SK-N-SH (cell line): ENCODE data around the gene CCDC50.

Source experiments
- CHD2 ChIP-seq: fragments of 150-350 bp; IDR thresholded peaks from 2 replicates; pipeline ENCODE4 v1.6.1; 2018; ENCODE audit warnings: low read length; ENCODE audit not compliant: partially characterized antibody
- CTCF ChIP-seq: fragments of 200-600 bp; sonication (generic); IDR thresholded peaks from 2 replicates; pipeline ENCODE4 v1.6.1; 2017; ENCODE audit warnings: antibody characterized with exemption, mild to moderate bottlenecking, moderate library complexity
- EP300 ChIP-seq, 2 experiments: IDR thresholded peaks; 2 replicates each; pipeline versions ENCODE4 v1.4.0 to v1.6.1; 2012; ENCODE audit warnings: borderline replicate concordance in 1 of 2, low read depth in 1 of 2, low read length in 1 of 2
- FOXJ3 ChIP-seq: sonication (generic); formaldehyde crosslinking; IDR thresholded peaks from 2 replicates; pipeline ENCODE4 v1.5.1; 2020; ENCODE audit warnings: mild to moderate bottlenecking, missing genetic modification reagents
- IRF3 ChIP-seq: fragments of 150-350 bp; IDR thresholded peaks from 2 replicates; pipeline ENCODE4 v1.6.1; 2016; ENCODE audit warnings: mild to moderate bottlenecking, low read depth, low read length
- JUND ChIP-seq: IDR thresholded peaks from 2 replicates; pipeline ENCODE4 v1.4.0; 2012
- MAX ChIP-seq: IDR thresholded peaks from 2 replicates; pipeline ENCODE4 v1.4.0; 2012; ENCODE audit warnings: low read depth
- POLR2AphosphoS5 ChIP-seq: IDR thresholded peaks from 2 replicates; pipeline ENCODE4 v1.6.1; 2012; ENCODE audit warnings: low read depth, low read length
- RAD21 ChIP-seq: IDR thresholded peaks from 2 replicates; pipeline ENCODE4 v1.6.1; 2012; ENCODE audit warnings: mild to moderate bottlenecking, low read length
- REST ChIP-seq: IDR thresholded peaks from 2 replicates; pipeline ENCODE4 v1.6.1; 2012; ENCODE audit warnings: mild to moderate bottlenecking, low read depth, low read length, moderate library complexity
- RFX5 ChIP-seq: IDR thresholded peaks from 2 replicates; pipeline ENCODE4 v1.6.1; 2012; ENCODE audit warnings: mild to moderate bottlenecking, improper control_type of control experiment, low read length
- TAF1 ChIP-seq: IDR thresholded peaks from 2 replicates; pipeline ENCODE4 v1.6.1; 2012; ENCODE audit warnings: low read depth, mild to moderate bottlenecking, low read length, moderate library complexity, borderline replicate concordance
- USF2 ChIP-seq: fragments of 150-350 bp; IDR thresholded peaks from 2 replicates; pipeline ENCODE4 v1.6.1; 2017; ENCODE audit warnings: antibody characterized with exemption, low read length, low read depth, borderline replicate concordance

GRCh38 chr3:191378142-191378812 lies 49.1 kb downstream of the CCDC50 start:
- no peak for TF ChIP-seq USF2
- no peak for TF ChIP-seq EP300 (IDR thresholded peaks at IDR 0.05; ENCODE audit: borderline replicate concordance in 1 of 2, low read depth in 1 of 2, low read length in 1 of 2)
- TF ChIP-seq POLR2AphosphoS5: no peak
- no peak for TF ChIP-seq CTCF
- TF ChIP-seq IRF3: no peak
- TF ChIP-seq TAF1: no peak
- TF ChIP-seq CHD2: no peak
- TF ChIP-seq RFX5: no peak
- no peak for TF ChIP-seq MAX
- no peak for TF ChIP-seq FOXJ3
- no peak for TF ChIP-seq RAD21
- TF ChIP-seq REST: no peak
- no peak for TF ChIP-seq JUND
